Measurements from ENCODE around the gene GPC5.

The GPC5 gene

DNA sequence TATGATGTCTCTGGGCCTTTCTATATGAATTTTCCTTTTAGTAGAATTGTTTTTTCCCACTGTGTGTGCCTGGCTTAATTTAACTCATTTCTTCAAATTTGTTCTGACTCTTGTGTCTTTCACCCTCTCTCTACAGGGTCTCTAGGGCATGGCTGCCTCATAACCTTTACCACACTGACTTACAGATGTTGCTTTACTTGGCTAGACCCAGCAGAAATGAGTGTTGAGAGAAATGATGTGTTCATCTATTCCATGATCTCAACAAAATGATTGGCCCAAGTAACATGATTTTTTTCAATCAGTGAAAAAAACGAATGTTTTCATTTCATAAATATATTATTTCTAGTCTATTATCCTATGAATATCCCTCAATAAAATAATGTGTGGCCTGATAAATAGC lies 195.0 kb downstream of the GPC5 start:
- no peak for DNase-seq (ENCODE audit: low spot score)

- DNase-seq (ENCODE audit: low spot score), result no peak
Measured at GRCh38 chr13:91594061-91594460, 195.6 kb downstream of the GPC5 start.

DNA sequence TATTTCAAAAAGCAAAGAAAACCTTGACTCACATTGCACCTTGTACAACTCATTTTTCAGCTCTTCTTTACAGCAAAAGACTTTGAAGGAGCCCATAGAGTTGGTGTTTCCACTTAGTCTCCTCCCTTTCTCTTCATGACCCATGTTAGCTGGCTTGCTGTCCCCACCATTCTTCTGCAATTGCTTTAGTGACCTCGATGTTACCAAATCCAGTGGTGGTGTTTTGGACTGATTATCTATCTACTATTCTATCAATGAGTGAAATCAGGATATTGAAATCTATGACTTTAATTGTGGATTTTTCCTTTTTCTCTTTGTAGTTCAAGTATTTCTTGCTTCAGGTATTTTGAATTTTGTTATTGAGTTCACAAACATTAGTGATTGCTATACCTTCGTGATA lies 197.3 kb downstream of the GPC5 start:
- no peak for DNase-seq (ENCODE audit: low spot score)

DNA sequence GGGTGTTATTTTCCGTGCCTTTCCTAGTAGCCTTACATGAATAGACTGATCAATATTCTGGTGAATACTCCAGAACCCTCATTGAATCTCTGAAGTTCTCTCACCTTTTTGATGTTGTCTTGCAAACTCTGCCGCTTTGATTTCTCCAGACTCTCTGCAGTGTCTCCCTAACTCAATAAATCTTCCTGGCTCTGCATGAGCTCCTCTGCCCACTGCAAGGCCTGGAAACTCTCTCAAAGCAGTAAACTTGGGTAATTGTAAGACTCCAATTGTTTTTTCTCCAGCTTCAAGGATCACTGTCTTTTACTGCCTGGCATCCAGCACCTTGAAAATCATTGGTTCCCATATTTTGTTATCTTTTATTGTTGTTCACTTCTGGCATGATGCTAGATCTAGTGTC lies 198.4 kb downstream of the GPC5 start:
- no peak for DNase-seq (ENCODE audit: low spot score)

DNA sequence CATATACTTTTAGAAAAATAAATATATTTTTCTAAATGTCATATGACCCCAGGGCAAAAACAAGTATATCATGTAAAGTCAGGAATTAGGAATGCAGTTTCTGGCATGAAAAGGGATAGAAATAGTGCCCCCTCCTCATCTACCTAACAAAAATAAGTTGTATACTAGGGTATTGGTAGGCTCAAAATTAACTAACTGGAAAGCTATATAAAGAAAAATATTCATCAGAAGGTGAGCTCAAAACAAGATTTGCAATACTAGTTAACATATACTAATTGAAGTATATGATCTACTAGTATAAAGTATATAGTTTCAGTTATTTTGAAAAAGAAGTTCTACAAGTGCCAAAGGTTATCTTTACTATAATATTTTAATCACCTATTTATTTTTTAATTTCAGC lies 200.2 kb downstream of the GPC5 start:
- no peak for DNase-seq (ENCODE audit: low spot score)

DNA sequence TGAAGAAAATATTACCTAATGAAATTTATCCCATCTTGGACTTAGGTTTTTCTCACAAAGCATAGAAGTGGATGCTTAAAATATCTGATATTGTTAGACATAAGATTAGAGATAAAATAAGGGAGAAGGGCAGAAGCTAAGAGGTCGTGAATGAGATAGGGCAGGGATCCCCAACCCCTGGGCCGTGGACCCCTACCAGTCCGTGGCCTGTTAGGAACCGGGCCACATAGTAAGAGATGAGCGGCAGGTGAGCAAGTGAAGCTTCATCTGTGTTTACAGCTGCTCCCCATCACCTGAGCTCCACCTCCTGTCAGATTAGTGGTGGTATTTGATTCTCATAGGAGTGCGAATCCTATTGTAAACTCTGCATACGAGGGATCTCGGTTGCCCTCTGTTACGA lies 202.9 kb downstream of the GPC5 start:
- no peak for DNase-seq (ENCODE audit: low spot score)

DNA sequence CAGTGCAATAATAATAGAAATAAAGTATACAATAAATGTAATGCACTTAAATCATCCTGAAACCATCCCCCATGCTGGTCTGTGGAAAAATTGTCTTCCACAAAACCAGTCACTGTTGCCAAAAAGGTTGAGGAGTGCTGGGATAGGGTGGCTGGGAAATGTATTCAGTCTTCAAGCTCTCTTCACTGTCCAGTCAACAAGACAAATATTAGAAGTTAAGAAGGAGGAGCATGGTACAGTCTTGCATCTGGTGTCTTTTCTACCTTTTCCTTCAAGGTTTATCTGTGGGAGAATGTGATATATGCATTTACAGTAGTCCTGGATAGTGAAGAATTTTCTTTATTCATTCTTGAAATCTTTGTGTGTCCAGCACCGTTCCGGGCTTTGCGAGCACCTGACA lies 203.4 kb downstream of the GPC5 start:
- no peak for DNase-seq (ENCODE audit: low spot score)

DNA sequence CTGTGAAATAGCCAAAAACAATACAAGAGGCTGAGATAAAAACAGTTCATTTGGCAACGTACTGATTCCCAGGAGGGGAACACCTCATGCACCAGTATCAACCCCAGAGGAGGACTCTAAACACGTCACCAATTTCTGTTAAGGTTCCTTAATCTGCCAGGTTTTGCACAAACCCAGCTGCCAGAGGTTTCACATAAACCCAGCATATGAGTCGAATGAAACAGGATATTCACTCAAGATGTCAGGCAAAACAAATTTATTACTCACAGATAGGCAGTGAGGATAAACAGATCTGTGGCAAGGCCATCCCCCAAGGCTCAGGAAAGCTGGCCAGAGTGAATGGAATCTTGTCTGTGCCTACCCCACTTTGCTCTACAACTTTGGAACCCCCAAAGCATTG lies 210.9 kb downstream of the GPC5 start:
- DNase-seq (ENCODE audit: low spot score), result no peak

DNA sequence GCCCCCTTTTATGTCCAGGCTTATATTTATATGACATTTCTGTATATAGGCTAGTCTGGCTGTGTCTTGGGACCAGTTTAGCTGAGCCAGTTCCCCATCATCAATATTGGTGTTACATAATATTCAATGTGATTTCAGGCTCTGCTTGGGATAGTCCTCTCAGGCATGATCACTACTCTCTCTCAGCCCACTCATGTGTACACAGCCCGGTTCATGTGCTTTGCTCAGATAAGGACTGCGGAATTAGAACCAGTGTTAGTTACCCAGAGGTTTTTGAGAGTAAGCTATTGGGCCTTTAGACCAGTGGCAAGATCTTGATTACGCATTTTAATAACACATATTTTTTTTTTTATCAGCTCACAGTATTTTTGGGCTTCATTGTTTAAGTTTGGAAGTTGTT lies 219.9 kb downstream of the GPC5 start:
- no peak for DNase-seq (ENCODE audit: low spot score)

- no peak for DNase-seq (ENCODE audit: low spot score)
Measured at GRCh38 chr13:91620670-91621141, 222.3 kb downstream of the GPC5 start.

DNA sequence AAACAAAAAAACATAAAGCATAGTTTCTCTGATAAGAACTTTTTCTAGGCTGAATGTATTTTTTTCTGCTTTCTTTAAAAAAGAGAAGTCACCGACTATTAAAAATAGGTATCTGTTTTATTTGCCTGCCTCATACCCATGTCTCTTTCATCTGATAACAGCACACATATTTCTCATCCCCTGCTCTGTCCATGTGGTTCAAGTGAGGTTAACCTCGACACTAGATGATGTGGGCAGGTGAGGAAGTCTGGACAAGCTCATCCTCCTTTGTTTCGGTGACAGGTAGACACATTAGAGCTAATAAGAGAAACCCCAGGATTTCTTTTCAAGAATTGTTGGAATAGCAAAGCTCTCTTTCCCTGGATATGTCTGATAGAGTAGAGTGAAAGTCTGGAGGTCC lies 222.7 kb downstream of the GPC5 start:
- DNase-seq (ENCODE audit: low spot score), result no peak

DNA sequence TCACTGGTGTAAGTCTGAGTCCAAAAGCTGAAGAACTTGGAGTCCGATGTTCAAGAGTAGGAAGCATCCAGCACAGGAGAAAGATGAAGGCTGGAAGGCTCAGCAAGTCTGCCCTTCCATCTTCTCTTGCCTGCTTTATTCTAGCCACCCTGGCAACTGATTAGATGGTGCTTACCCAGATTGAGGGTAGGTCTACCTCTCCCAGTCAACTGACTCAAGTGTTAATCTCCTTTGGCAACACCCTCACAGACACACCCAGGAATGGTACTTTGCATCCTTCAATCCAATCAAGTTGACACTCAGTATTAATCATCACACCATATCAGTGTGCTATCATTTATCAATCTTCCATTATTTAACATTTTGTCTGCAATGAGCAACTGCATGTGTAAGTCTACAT lies 223.5 kb downstream of the GPC5 start:
- DNase-seq (ENCODE audit: low spot score), result no peak

- no peak for DNase-seq (ENCODE audit: low spot score)
Measured at GRCh38 chr13:91622778-91623550, 224.5 kb downstream of the GPC5 start.

GRCh38 chr13:91627952-91628739 lies 229.7 kb downstream of the GPC5 start:
- no peak for DNase-seq (ENCODE audit: low spot score)

DNA sequence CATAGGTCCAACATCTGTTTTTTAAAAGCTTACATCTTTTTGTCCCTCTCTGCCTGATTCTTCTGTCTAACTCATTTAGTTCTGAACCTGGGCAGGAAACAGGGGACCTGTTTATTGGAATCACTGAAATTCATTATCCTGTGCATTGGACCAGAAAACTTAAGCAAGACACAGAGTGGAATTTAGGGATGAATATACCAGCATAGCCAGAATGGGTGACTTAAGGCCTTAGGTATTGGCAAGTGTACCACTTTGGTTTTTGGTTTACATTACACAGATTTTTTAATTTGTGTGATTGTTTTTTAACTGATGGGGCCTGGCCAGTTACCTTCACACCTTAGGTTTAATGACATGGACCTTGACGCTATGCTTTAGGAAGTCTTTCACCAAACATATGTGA lies 232.5 kb downstream of the GPC5 start:
- no peak for DNase-seq (ENCODE audit: low spot score)

GRCh38 chr13:91632086-91632485 lies 233.7 kb downstream of the GPC5 start:
- no peak for DNase-seq (ENCODE audit: low spot score)

DNA sequence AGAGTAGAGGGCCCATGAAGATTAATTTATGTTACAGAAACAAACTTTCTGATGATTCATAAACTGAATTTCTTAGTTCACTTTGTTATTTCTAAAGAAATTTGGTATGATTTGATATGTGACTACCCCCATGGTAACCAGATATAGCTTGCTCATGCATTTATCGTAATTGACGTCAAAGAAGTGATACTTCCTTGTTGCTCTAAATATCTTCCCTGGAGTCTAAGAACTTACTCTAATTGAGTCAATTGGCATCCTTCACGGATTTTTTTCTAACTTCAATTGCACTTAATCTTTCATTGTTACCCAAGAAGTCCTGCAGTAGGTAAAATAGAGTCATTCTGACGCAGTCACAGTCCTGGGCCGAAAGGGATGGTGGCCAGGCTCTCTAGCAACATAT lies 240.9 kb downstream of the GPC5 start:
- DNase-seq (ENCODE audit: low spot score), result no peak

- no peak for DNase-seq (ENCODE audit: low spot score)
Measured at GRCh38 chr13:91643394-91643793, 245.0 kb downstream of the GPC5 start.

DNA sequence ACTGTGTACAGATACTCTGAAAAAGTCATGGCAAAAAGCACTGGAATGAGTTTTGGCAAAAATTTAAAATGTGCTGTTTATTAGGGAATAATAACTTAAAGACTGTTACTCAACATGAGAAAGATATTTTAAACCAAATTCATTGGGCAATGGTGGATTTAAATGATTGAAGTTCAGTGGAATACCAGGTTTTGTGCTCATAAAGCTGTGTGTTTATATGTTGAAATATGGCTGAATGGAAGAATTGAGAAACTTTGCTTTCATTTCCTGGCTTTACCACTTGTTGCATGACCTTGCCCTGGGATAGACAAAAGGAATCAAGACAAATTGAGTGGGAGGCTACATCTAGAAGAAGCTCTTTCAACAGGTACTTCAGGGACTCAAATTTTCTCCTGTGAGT lies 246.4 kb downstream of the GPC5 start:
- no peak for DNase-seq (ENCODE audit: low spot score)

GRCh38 chr13:91647361-91647990 lies 249.1 kb downstream of the GPC5 start:
- no peak for DNase-seq (ENCODE audit: low spot score)

GRCh38 chr13:91648012-91648411 lies 249.6 kb downstream of the GPC5 start:
- no peak for DNase-seq (ENCODE audit: low spot score)

DNA sequence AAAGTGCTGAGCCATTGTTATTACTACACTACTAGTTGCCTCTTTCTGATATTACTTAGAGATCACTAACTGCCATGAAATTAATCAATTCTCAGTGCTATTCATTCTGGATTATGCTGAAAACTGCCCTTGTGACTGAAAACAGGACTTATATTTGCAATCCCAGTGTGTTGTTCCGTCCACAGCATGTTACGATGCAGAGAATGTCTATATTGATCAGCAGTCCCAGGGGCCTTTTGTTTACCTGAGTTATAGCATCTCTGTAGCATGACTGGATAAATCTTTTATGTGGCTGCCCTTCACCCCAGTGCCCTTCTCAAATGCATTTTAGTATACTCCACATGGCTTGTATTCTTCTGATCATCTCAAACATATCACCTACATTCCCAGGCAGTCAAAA lies 251.0 kb downstream of the GPC5 start:
- DNase-seq (ENCODE audit: low spot score), result no peak

Data from globus pallidus (tissue), 1 donor.